HG03025 (cell line): Measurements from ENCODE around the gene OPN4.

Experiments used
- ATAC-seq: cut with Tn5 transposase; IDR thresholded peaks from one replicate; pipeline ENCODE4 v1.9.1; 2021; ENCODE audit warnings: mild to moderate bottlenecking, moderate library complexity; ENCODE audit not compliant: unreplicated experiment, low FRiP score

OPN4 gene

GRCh38 chr10:86661161-86662025 is 7.0 kb downstream of the OPN4 start:
- no peak for ATAC-seq

GRCh38 chr10:86662186-86663045 is 8.1 kb downstream of the OPN4 start:
- no peak for ATAC-seq

GRCh38 chr10:86663046-86663345 is 8.6 kb downstream of the OPN4 start:
- no peak for ATAC-seq

GRCh38 chr10:86663576-86664339 is 9.4 kb downstream of the OPN4 start:
- ATAC-seq, result no peak

GRCh38 chr10:86664341-86665217 is 10.2 kb downstream of the OPN4 start:
- ATAC-seq, result no peak

GRCh38 chr10:86665218-86665607 is 10.9 kb downstream of the OPN4 start:
- ATAC-seq, result no peak

- ATAC-seq, result no peak
Observed at GRCh38 chr10:86665868-86666267, 11.5 kb downstream of the OPN4 start.

GRCh38 chr10:86666538-86666937 is 12.2 kb downstream of the OPN4 start:
- no peak for ATAC-seq

GRCh38 chr10:86667421-86668181 is 13.3 kb downstream of the OPN4 start:
- no peak for ATAC-seq

- ATAC-seq, result no peak
Observed at GRCh38 chr10:86668297-86669165, 14.2 kb downstream of the OPN4 start, which contains the start of gene LDB3. Gene LDB3, plus strand, starts transcription at chr10:86668511. Its CDS starts 181 bp downstream, at chr10:86668692.

GRCh38 chr10:86670290-86670811 is 16.0 kb downstream of the OPN4 start:
- ATAC-seq, result no peak

- no peak for ATAC-seq
Observed at GRCh38 chr10:86670876-86671275, 16.5 kb downstream of the OPN4 start.

GRCh38 chr10:86671419-86671818 is 17.1 kb downstream of the OPN4 start:
- no peak for ATAC-seq

GRCh38 chr10:86671985-86672710 is 17.8 kb downstream of the OPN4 start:
- no peak for ATAC-seq

GRCh38 chr10:86673216-86673826 is 19.0 kb downstream of the OPN4 start:
- no peak for ATAC-seq

- ATAC-seq, result no peak
Observed at GRCh38 chr10:86673827-86674581, 19.7 kb downstream of the OPN4 start.
